Measurements from ENCODE around the gene MYO10.

- TF ChIP-seq ATF6 (CRISPR knock-in tag; IDR thresholded peaks at IDR 0.05): no peak
- TF ChIP-seq ZNF263 (CRISPR knock-in tag; IDR thresholded peaks at IDR 0.05; ENCODE audit: low read depth): no peak
- no peak for TF ChIP-seq CTCF (IDR thresholded peaks at IDR 0.05)
These were observed 38.9 kb upstream of the MYO10 start for GRCh38 chr5:16974981-16975380.
